Stimulated activated naive CD4-positive, alpha-beta T cell (primary cell): ENCODE results near the gene TFEB.

Experiments
- DNase-seq, 6 experiments: peaks; one replicate each; lab custom pipeline; 2025; lab: John Stamatoyannopoulos, UW

The TFEB gene

GRCh38 chr6:41763470-41763869, 28.1 kb upstream of the TFEB start:
- DNase-seq: no peak

GRCh38 chr6:41759905-41760579, 24.6 kb upstream of the TFEB start:
- no peak for DNase-seq

- DNase-seq: no peak
These were observed 23.9 kb upstream of the TFEB start for GRCh38 chr6:41759106-41759904.

- no peak for DNase-seq
These were observed 23.2 kb upstream of the TFEB start for GRCh38 chr6:41758641-41759035.

GRCh38 chr6:41757931-41758640, 22.7 kb upstream of the TFEB start:
- no peak for DNase-seq

GRCh38 chr6:41757271-41757670, 21.9 kb upstream of the TFEB start:
- DNase-seq: no peak

- no peak for DNase-seq
These were observed 20.9 kb upstream of the TFEB start for GRCh38 chr6:41756354-41756753.

GRCh38 chr6:41755895-41756294, 20.5 kb upstream of the TFEB start:
- DNase-seq: no peak

GRCh38 chr6:41750374-41750773, 15.0 kb upstream of the TFEB start:
- DNase-seq: no peak

GRCh38 chr6:41748542-41748941, 13.1 kb upstream of the TFEB start:
- DNase-seq: no peak

- no peak for DNase-seq
These were observed 12.7 kb upstream of the TFEB start for GRCh38 chr6:41748102-41748477.

- no peak for DNase-seq
These were observed 12.1 kb upstream of the TFEB start, which contains the start of gene PGC for GRCh38 chr6:41747256-41748101. Gene PGC (minus strand): TSS chr6:41747397. CDS start chr6:41747334, 63 bp downstream.

- no peak for DNase-seq
These were observed 10.7 kb upstream of the TFEB start for GRCh38 chr6:41746107-41746506.

- DNase-seq: no peak
These were observed 8.9 kb upstream of the TFEB start for GRCh38 chr6:41744236-41744787.

- no peak for DNase-seq
These were observed 8.2 kb upstream of the TFEB start for GRCh38 chr6:41743406-41744235.

GRCh38 chr6:41741625-41742490, 6.5 kb upstream of the TFEB start:
- DNase-seq: no peak

GRCh38 chr6:41740366-41741162, 5.2 kb upstream of the TFEB start:
- no peak for DNase-seq

- no peak for DNase-seq
These were observed 3.6 kb upstream of the TFEB start for GRCh38 chr6:41739041-41739440.

GRCh38 chr6:41737591-41738130, 2.3 kb upstream of the TFEB start:
- no peak for DNase-seq
